Sigmoid colon (tissue), 4 donors: ENCODE results near the gene ZFP3.
"Not testable (repeated sequence)": the region's sequence is repeated elsewhere in the genome, so short reads cannot be mapped to it uniquely, and the experiment has no call there.

Experiments used
- EP300 ChIP-seq, 4 donors: sonication (generic); formaldehyde crosslinking; IDR thresholded peaks; one replicate each; pipeline ENCODE4 v1.6.1; 2017; ENCODE audit warnings: antibody characterized with exemption in 4 of 4
- POLR2A ChIP-seq, 2 donors: fragments of 450-650 bp; IDR thresholded peaks; one replicate each; pipeline ENCODE4 v1.6.1; 2016; ENCODE audit warnings: antibody characterized with exemption in 2 of 2, mild to moderate bottlenecking in 2 of 2, moderate library complexity in 2 of 2
- POLR2AphosphoS5 ChIP-seq, 4 donors: sonication (generic); formaldehyde crosslinking; IDR thresholded peaks; one replicate each; pipeline ENCODE4 v1.6.1; 2017; ENCODE audit warnings: antibody characterized with exemption in 4 of 4
- TF ChIP-seq, protein P1 (sequence below), 4 experiments: fragments of 450-650 bp in 3 of 4; fragments of 200-600 bp in 1 of 4; IDR thresholded peaks; one replicate each; pipeline ENCODE4 v1.5.1; 2016 to 2019; ENCODE audit warnings: antibody characterized with exemption in 4 of 4, mild to moderate bottlenecking in 3 of 4, moderate library complexity in 2 of 4

DNA sequence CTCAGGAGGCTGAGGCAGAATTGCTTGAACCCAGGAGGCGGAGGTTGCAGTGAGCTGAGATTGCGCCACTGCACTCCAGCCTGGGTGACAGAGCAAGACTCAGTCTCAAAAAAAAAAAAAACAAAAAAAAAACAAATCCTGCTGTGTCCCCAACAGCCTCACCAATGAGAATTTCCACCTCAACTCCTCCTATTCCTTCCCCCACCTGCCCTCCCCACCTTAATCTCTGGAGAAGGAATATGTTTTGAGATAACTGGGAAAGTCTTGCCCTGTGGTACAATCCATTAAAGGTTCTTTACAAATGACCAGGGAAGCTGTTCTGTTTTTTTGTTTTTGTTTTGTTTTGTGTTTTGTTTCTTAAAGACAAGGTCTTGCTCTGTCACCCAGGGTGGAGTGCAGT is 48.1 kb upstream of the ZFP3 start:
- TF ChIP-seq POLR2A, POLR2AphosphoS5, EP300 (IDR thresholded peaks at IDR 0.05): not testable (repeated sequence)
- TF ChIP-seq, protein P1, sequence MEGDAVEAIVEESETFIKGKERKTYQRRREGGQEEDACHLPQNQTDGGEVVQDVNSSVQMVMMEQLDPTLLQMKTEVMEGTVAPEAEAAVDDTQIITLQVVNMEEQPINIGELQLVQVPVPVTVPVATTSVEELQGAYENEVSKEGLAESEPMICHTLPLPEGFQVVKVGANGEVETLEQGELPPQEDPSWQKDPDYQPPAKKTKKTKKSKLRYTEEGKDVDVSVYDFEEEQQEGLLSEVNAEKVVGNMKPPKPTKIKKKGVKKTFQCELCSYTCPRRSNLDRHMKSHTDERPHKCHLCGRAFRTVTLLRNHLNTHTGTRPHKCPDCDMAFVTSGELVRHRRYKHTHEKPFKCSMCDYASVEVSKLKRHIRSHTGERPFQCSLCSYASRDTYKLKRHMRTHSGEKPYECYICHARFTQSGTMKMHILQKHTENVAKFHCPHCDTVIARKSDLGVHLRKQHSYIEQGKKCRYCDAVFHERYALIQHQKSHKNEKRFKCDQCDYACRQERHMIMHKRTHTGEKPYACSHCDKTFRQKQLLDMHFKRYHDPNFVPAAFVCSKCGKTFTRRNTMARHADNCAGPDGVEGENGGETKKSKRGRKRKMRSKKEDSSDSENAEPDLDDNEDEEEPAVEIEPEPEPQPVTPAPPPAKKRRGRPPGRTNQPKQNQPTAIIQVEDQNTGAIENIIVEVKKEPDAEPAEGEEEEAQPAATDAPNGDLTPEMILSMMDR (IDR thresholded peaks at IDR 0.05): not testable (repeated sequence)
